Stomach smooth muscle (tissue), 2 donors: ENCODE measurements around the gene CLEC10A.

Experiments
- H3K27ac ChIP-seq: one replicate; pipeline ENCODE4 v1.7.0; 2013; ENCODE audit warnings: mild to moderate bottlenecking, low read length, inconsistent platforms
- H3K27me3 ChIP-seq, 2 donors: one replicate each; pipeline ENCODE4 v1.7.0; 2013; ENCODE audit warnings: low read length in 2 of 2; ENCODE audit not compliant: insufficient read depth in 2 of 2, control insufficient read depth in 1 of 2
- H3K36me3 ChIP-seq, 2 donors: one replicate each; pipeline ENCODE4 v1.7.0; 2013; ENCODE audit warnings: low read length in 2 of 2; ENCODE audit not compliant: control insufficient read depth in 2 of 2, insufficient read depth in 2 of 2
- H3K4me1 ChIP-seq: one replicate; pipeline ENCODE4 v1.7.0; 2013; ENCODE audit warnings: low read length; ENCODE audit not compliant: control insufficient read depth, insufficient read depth
- H3K4me3 ChIP-seq, 2 donors: one replicate each; pipeline ENCODE4 v1.7.0; 2013; ENCODE audit warnings: low read length in 2 of 2
- H3K9ac ChIP-seq, 2 donors: one replicate each; pipeline ENCODE4 v1.7.0; 2013; ENCODE audit warnings: low read length in 2 of 2, mild to moderate bottlenecking in 1 of 2
- H3K9me3 ChIP-seq, 2 donors: one replicate each; pipeline ENCODE4 v1.7.0; 2013; ENCODE audit warnings: low read length in 2 of 2; ENCODE audit not compliant: control insufficient read depth in 2 of 2
- donor health status: healthy.
- donor health status: Pancreatic carcinoma.

Gene CLEC10A

GRCh38 chr17:7035591-7036368, 44.3 kb downstream of the CLEC10A start, which contains the start of gene SLC16A13:
TSS of gene SLC16A13 (plus strand) at chr17:7036015. CDS start at chr17:7036383, 368 bp downstream.
- Histone ChIP-seq H3K27me3 (peaks cover 11 to 19% of the 10 kb centered on the region in 2 donors), H3K27ac (peak within 1 kb of the TSS; percentile 62), H3K9ac (peak within 1 kb of the TSS; percentile 54 to 58), H3K4me1 (peaks cover 16% of the 10 kb centered on the region), H3K4me3 (peak within 1 kb of the TSS; percentile 70 to 72), H3K36me3 (no peaks in the 10 kb centered on the region), H3K9me3 (no peaks in the 10 kb centered on the region)

GRCh38 chr17:7034955-7035590, 45.0 kb downstream of the CLEC10A start:
- Histone ChIP-seq H3K27me3 (peaks cover 11 to 19% of the 10 kb centered on the region in 2 donors), H3K4me1 (peaks cover 16% of the 10 kb centered on the region), H3K9ac (peak overlapping the region; percentile 54 to 58), H3K9me3 (no peaks in the 10 kb centered on the region), H3K27ac (peak overlapping the region; percentile 62), H3K36me3 (no peaks in the 10 kb centered on the region), H3K4me3 (peak overlapping the region; percentile 70 to 72)

GRCh38 chr17:7029659-7030058, 50.4 kb downstream of the CLEC10A start:
- Histone ChIP-seq H3K4me1 (peaks cover 2% of the 10 kb centered on the region), H3K27me3 (peaks cover 2 to 3% of the 10 kb centered on the region in 2 donors), H3K9me3 (no peaks in the 10 kb centered on the region), H3K27ac (no peak overlapping the region), H3K36me3 (no peaks in the 10 kb centered on the region), H3K4me3 (no peak overlapping the region), H3K9ac (no peak overlapping the region)

DNA sequence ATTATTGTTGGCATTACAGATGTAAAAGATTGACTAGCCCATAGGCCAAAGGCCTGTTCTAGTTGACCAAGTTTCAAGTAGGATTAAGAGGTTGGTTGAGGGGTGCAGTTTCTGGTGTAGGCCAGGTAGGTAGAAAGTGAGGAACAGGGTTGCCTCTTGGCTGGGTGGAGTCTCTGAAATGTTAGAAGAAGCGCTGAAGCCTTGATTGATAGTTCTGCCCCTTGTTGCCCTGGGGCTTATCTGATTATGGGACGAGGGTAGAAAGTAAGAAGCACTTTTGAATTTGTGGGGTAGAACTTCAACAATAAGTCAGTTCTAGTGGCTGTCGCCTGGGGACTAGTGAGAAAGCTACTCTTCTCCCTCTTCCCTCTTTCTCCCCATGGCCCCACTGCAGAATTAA, 51.0 kb downstream of the CLEC10A start:
- Histone ChIP-seq H3K36me3 (no peaks in the 10 kb centered on the region), H3K27ac (no peak overlapping the region), H3K9me3 (no peaks in the 10 kb centered on the region), H3K9ac (no peak overlapping the region), H3K4me3 (no peak overlapping the region), H3K4me1 (peaks cover 2% of the 10 kb centered on the region), H3K27me3 (peaks cover 2 to 4% of the 10 kb centered on the region in 2 donors)

- Histone ChIP-seq H3K27ac (no peak overlapping the region), H3K9ac (no peak overlapping the region), H3K36me3 (no peaks in the 10 kb centered on the region), H3K4me3 (no peak overlapping the region), H3K4me1 (peaks cover 12% of the 10 kb centered on the region), H3K9me3 (no peaks in the 10 kb centered on the region), H3K27me3 (peaks cover 9 to 18% of the 10 kb centered on the region in 2 donors)
Observed at GRCh38 chr17:7027335-7027734, 52.7 kb downstream of the CLEC10A start.

DNA sequence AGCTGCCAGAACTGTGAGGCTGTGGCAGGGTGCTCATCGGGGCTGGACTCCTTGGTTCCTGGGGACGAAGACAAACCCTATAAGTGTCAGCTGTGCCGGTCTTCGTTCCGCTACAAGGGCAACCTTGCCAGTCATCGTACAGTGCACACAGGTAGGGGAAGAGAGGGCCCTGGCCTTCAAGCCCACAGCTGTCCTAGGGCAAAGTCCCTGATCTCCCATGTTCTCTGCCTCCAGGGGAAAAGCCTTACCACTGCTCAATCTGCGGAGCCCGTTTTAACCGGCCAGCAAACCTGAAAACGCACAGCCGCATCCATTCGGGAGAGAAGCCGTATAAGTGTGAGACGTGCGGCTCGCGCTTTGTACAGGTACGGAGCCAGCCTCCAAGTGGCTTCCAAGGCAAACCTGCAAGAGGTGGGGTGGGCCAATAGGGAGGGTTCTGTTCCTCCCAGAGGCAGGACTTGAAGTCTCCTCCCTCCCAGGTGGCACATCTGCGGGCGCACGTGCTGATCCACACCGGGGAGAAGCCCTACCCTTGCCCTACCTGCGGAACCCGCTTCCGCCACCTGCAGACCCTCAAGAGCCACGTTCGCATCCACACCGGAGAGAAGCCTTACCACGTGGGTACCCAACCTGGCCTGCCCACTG, 53.5 kb downstream of the CLEC10A start:
- Histone ChIP-seq H3K9me3 (no peaks in the 10 kb centered on the region), H3K27ac (no peak overlapping the region), H3K4me1 (peaks cover 20% of the 10 kb centered on the region), H3K9ac (no peak overlapping the region), H3K4me3 (no peak overlapping the region), H3K36me3 (no peaks in the 10 kb centered on the region), H3K27me3 (peaks cover 12 to 24% of the 10 kb centered on the region in 2 donors)

- H3K36me3 ChIP-seq, result no peaks in the 10 kb centered on the region
- H3K9me3 ChIP-seq, result no peaks in the 10 kb centered on the region
- peaks cover 23% of the 10 kb centered on the region for H3K4me1 ChIP-seq
- no peak overlapping the region for H3K9ac ChIP-seq
- H3K27me3 ChIP-seq, result peaks cover 17 to 24% of the 10 kb centered on the region in 2 donors
- no peak overlapping the region for H3K4me3 ChIP-seq
- no peak overlapping the region for H3K27ac ChIP-seq
Observed at GRCh38 chr17:7025245-7025644, 54.8 kb downstream of the CLEC10A start.
